ENCODE results near the gene ERC1. TPM values are rescaled to one million over a fixed set of nuclear protein-coding genes. Genes with fewer than 3 reads are reported as not detected.

ERC1 gene
- total and polyA plus RNA-seq, 9 of the 15 experiments (the other 6 are each of a cell fraction or from before 2014, with no cell fraction given) = 0.74 to 11.8 (median 4.8) TPM

GRCh38 chr12:1007994-1008393 is 17.0 kb downstream of the ERC1 start:
- 75% methylated on average over 7 of the region's 7 CpGs for WGBS (ENCODE audit: insufficient coverage, low coverage, missing lambda C conversion rate)
- Histone ChIP-seq H3K4me1 (replicated peaks in 1 of 2; ENCODE audit: control insufficient read depth in 2 of 2, insufficient read depth in 2 of 2, low read length in 2 of 2) (no peaks in the 10 kb centered on the region), H3K27ac (ENCODE audit: extremely low read depth, low read depth, low read length) (no peak overlapping the region), H3K79me2 (ENCODE audit: control insufficient read depth, insufficient read depth, low read length) (no peaks in the 10 kb centered on the region), H3K9me1 (ENCODE audit: control insufficient read depth, insufficient read depth, low read length) (no peaks in the 10 kb centered on the region), H2AFZ (ENCODE audit: low read depth, low read length) (no peak overlapping the region), H3K27me3 (ENCODE audit: control insufficient read depth in 2 of 2, insufficient read depth in 2 of 2, low read length in 2 of 2) (no peaks in the 10 kb centered on the region), H3K9ac (ENCODE audit: insufficient read depth in 1 of 2, low read depth in 2 of 2, low read length in 2 of 2) (no peak overlapping the region), H4K20me1 (replicated peaks; ENCODE audit: control insufficient read depth, insufficient read depth, low read length) (no peaks in the 10 kb centered on the region), H3K4me3 (no peak overlapping the region), H3K4me2 (ENCODE audit: insufficient read depth, low read length) (no peak overlapping the region), H3K36me3 (ENCODE audit: control insufficient read depth, insufficient read depth, low read length) (no peaks in the 10 kb centered on the region), H3K9me3 (replicated peaks; ENCODE audit: control insufficient read depth, insufficient read depth, low read depth, low read length) (no peaks in the 10 kb centered on the region)
- in situ Hi-C loops (cut with MboI) (no loop called here), intact Hi-C loops (cut with micrococcal nuclease) (no loop called here)
- BruUV-seq (replicated peaks) = no TSS peak
- no peak for ATAC-seq
- FAIRE-seq = no peak
- ChIA-PET CTCF (ENCODE audit: low intra/inter-chr PET ratio) (no interaction called here), POLR2A (no interaction called here)
- no peak for DNase-seq (ENCODE audit: extremely low read depth in 1 of 4, low spot score in 3 of 4)
- TF ChIP-seq ESRRA (IDR thresholded peaks at IDR 0.05; ENCODE audit: borderline replicate concordance, low read depth) (no peak), HES1 (IDR thresholded peaks at IDR 0.05; ENCODE audit: low read depth) (no peak), TEAD1 (CRISPR knock-in tag; IDR thresholded peaks at IDR 0.05) (no peak), CREB3L1 (IDR thresholded peaks at IDR 0.05; ENCODE audit: borderline replicate concordance, low read depth) (no peak), KAT2B (IDR thresholded peaks at IDR 0.05; ENCODE audit: low read depth, low read length) (no peak), CTCF (IDR thresholded peaks at IDR 0.05 in 2 of 3, conservative IDR thresholded peaks at IDR 0.05 in 1 of 3; ENCODE audit: insufficient read depth in 2 of 3, low read depth in 1 of 3, low read length in 3 of 3) (no peak), DNMT1 (IDR thresholded peaks at IDR 0.05) (no peak), TEAD4 (IDR thresholded peaks at IDR 0.05; ENCODE audit: low read length) (no peak), TEAD4 (CRISPR knock-in tag; IDR thresholded peaks at IDR 0.05; ENCODE audit: borderline replicate concordance) (no peak), ARID3A (IDR thresholded peaks at IDR 0.05; ENCODE audit: borderline replicate concordance, low read depth, low read length) (no peak), ZFPM2 (CRISPR knock-in tag; IDR thresholded peaks at IDR 0.05) (no peak), CREB3 (tag; conservative IDR thresholded peaks at IDR 0.05; ENCODE audit: low read depth) (no peak), ZNF583 (CRISPR knock-in tag; IDR thresholded peaks at IDR 0.05) (no peak), RBM25 (IDR thresholded peaks at IDR 0.05; ENCODE audit: low read depth, low read length, severe bottlenecking) (no peak), CBX1 (IDR thresholded peaks at IDR 0.05; ENCODE audit: low read depth) (no peak)

Measured in K562 (cell line).